Aorta (tissue), 5 donors: ENCODE data around the gene BRD4. TPM values are rescaled to one million over a fixed set of nuclear protein-coding genes. Genes with fewer than 3 reads are reported as not detected.

Experiments used
- ATAC-seq: fragments of 200-7000 bp; cut with Tn5 transposase; one replicate; pipeline ENCODE4 v1.9.1; 2022; ENCODE audit warnings: moderate library complexity; ENCODE audit not compliant: low FRiP score
- DNase-seq, 2 donors: peaks; one replicate each; pipeline ENCODE4 v3.0.0-alpha.2; 2020
- H3K27ac ChIP-seq, 2 donors: one replicate each; pipeline ENCODE4 v1.5.1; 2013; ENCODE audit warnings: low read length in 2 of 2, mild to moderate bottlenecking in 2 of 2, moderate library complexity in 2 of 2, control low read depth in 1 of 2, inconsistent platforms in 1 of 2, low read depth in 1 of 2
- H3K27me3 ChIP-seq, 2 donors: one replicate each; pipeline ENCODE4 v1.6.1; 2013; ENCODE audit warnings: control low read depth in 1 of 2, low read length in 1 of 2, mild to moderate bottlenecking in 1 of 2, moderate library complexity in 1 of 2; ENCODE audit not compliant: insufficient read depth in 2 of 2, control insufficient read depth in 1 of 2
- H3K36me3 ChIP-seq, 2 donors: one replicate each; pipeline ENCODE4 v1.6.1; 2013; ENCODE audit warnings: control low read depth in 1 of 2, low read length in 1 of 2, mild to moderate bottlenecking in 1 of 2; ENCODE audit not compliant: insufficient read depth in 2 of 2, control insufficient read depth in 1 of 2
- H3K4me1 ChIP-seq, 2 donors: one replicate each; pipeline ENCODE4 v1.6.1; 2013; ENCODE audit warnings: low read length in 2 of 2, control low read depth in 1 of 2, mild to moderate bottlenecking in 1 of 2, moderate library complexity in 1 of 2; ENCODE audit not compliant: insufficient read depth in 2 of 2, control insufficient read depth in 1 of 2
- H3K4me3 ChIP-seq, 2 donors: one replicate each; pipeline ENCODE4 v1.5.1; 2013; ENCODE audit warnings: low read length in 2 of 2, control low read depth in 1 of 2, mild to moderate bottlenecking in 1 of 2
- H3K9me3 ChIP-seq: one replicate; pipeline ENCODE4 v1.6.1; 2013; ENCODE audit warnings: mild to moderate bottlenecking, low read length; ENCODE audit not compliant: control insufficient read depth
- WGBS, 2 donors: extraction: QIAGEN DNeasy Blood & Tissue Kit; methylation state at CpG; one replicate each; pipeline ENCODE4 v1.1.7; 2013; 5-methylcytosine and 5-hydroxymethylcytosine counted together
- intact Hi-C, 2 donors: fragments of 100-400 bp; cut with DNase I; formaldehyde crosslinking; loops; one replicate each; pipeline versions ENCODE4 v1.14.2 to v1.15.0; 2022
- polyA plus RNA-seq, 2 donors: library from polyadenylated mRNA; stranded (reverse); fragments of 200-250 nt; gene quantifications; one replicate each; pipeline ENCODE4 v1.2.3, GENCODE V29; 2013
- total RNA-seq, 2 donors: library from RNA; stranded (reverse); fragmentation: NEBNext Ultra II Directional; extraction: Animal tissue kit (Norgen Biotek cat#: 25700); gene quantifications; one replicate each; pipeline ENCODE4 v1.2.1, GENCODE V29; 2021
- donor health status: healthy with polysubstance abuse.
- donor health status: Bipolar disorder and iron deficiency.
- donor health status: DM: no; HTN: no; CAD: no.
- donor health status: DM: no; HTN: no; CAD: no.
- donor health status: DM: yes; HTN: yes; CAD: no.

BRD4 gene
- total and polyA plus RNA-seq, 4 donors = 12.3 to 126 (median 86.6) TPM

GRCh38 chr19:15328312-15328711 lies 4.0 kb downstream of the BRD4 start:
- WGBS, 2 donors = 46 to 49% methylated on average over 10 of the region's 10 CpGs
- no peaks in the 10 kb centered on the region for H3K36me3 ChIP-seq
- H3K4me1 ChIP-seq = peaks cover 2 to 18% of the 10 kb centered on the region in 2 donors
- no peak overlapping the region for H3K27ac ChIP-seq
- H3K9me3 ChIP-seq = no peaks in the 10 kb centered on the region
- DNase-seq = no peak
- intact Hi-C loops = no loop called here
- H3K27me3 ChIP-seq = no peaks in the 10 kb centered on the region
- ATAC-seq = no peak
- no peak overlapping the region for H3K4me3 ChIP-seq

- peaks cover 2 to 29% of the 10 kb centered on the region in 2 donors for H3K4me1 ChIP-seq
- H3K27me3 ChIP-seq = no peaks in the 10 kb centered on the region
- no peaks in the 10 kb centered on the region for H3K36me3 ChIP-seq
- peak overlapping the region in 1 of 2 donors; percentile 61 for H3K27ac ChIP-seq
- WGBS, 2 donors = 5 to 7% methylated on average over 6 of the region's 6 CpGs
- peak in 1 of 2 donors; percentile 30 for DNase-seq
- H3K9me3 ChIP-seq = no peaks in the 10 kb centered on the region
- intact Hi-C loops = loop anchor here (5.0 kb wide), 1 partner anchor 43 kb away; no protein-coding TSS in a partner anchor
- H3K4me3 ChIP-seq = no peak overlapping the region
- peak; percentile 35 for ATAC-seq
Measured at GRCh38 chr19:15324791-15325519, 7.4 kb downstream of the BRD4 start.

GRCh38 chr19:15323496-15324235 lies 8.7 kb downstream of the BRD4 start:
- peak overlapping the region; percentile 39 to 71 for H3K27ac ChIP-seq

GRCh38 chr19:15321739-15322138 lies 10.6 kb downstream of the BRD4 start:
- H3K4me1 ChIP-seq = peaks cover 9 to 32% of the 10 kb centered on the region in 2 donors
- 62 to 78% methylated on average over 2 of the region's 2 CpGs for WGBS, 2 donors
- intact Hi-C loops = loop anchor here (5.0 kb wide), 1 partner anchor 39 kb away; no protein-coding TSS in a partner anchor
- no peak overlapping the region for H3K4me3 ChIP-seq
- ATAC-seq (no peak), DNase-seq (no peak)
- H3K9me3 ChIP-seq = no peaks in the 10 kb centered on the region
- no peaks in the 10 kb centered on the region for H3K27me3 ChIP-seq
- H3K36me3 ChIP-seq = no peaks in the 10 kb centered on the region
- peak overlapping the region in 1 of 2 donors; percentile 6 for H3K27ac ChIP-seq

More at GRCh38 chr19:15323496-15324235, 8.7 kb downstream of the BRD4 start:
- Histone ChIP-seq H3K4me1 (peaks cover 4 to 32% of the 10 kb centered on the region in 2 donors), H3K36me3 (no peaks in the 10 kb centered on the region), H3K4me3 (no peak overlapping the region), H3K27me3 (no peaks in the 10 kb centered on the region), H3K9me3 (no peaks in the 10 kb centered on the region)
- DNase-seq = peak; percentile 77 to 79
- intact Hi-C loops = loop anchor here (5.0 kb wide), 1 partner anchor 41 kb away; no protein-coding TSS in a partner anchor
- ATAC-seq = peak; percentile 61
- 6 to 9% methylated on average over 5 of the region's 5 CpGs for WGBS, 2 donors

- Histone ChIP-seq H3K4me3 (no peak overlapping the region), H3K27me3 (no peaks in the 10 kb centered on the region), H3K36me3 (no peaks in the 10 kb centered on the region), H3K27ac (peak overlapping the region in 1 of 2 donors; percentile 24), H3K4me1 (peaks cover 9 to 29% of the 10 kb centered on the region in 2 donors), H3K9me3 (no peaks in the 10 kb centered on the region)
- intact Hi-C loops = loop anchor here (5.0 kb wide), 1 partner anchor 38 kb away; no protein-coding TSS in a partner anchor
- 4 to 7% methylated on average over 4 of the region's 4 CpGs for WGBS, 2 donors
- DNase-seq (no peak), ATAC-seq (no peak)
Measured at GRCh38 chr19:15320116-15320515, 12.2 kb downstream of the BRD4 start.

GRCh38 chr19:15318241-15318691 lies 14.1 kb downstream of the BRD4 start:
- ATAC-seq = peak; percentile 49
- Histone ChIP-seq H3K27ac (peak overlapping the region in 1 of 2 donors; percentile 66), H3K9me3 (no peaks in the 10 kb centered on the region), H3K4me1 (peaks cover 7 to 19% of the 10 kb centered on the region in 2 donors), H3K27me3 (no peaks in the 10 kb centered on the region), H3K36me3 (no peaks in the 10 kb centered on the region), H3K4me3 (no peak overlapping the region)
- intact Hi-C loops = no loop called here
- WGBS, 2 donors = 5 to 7% methylated on average over 6 of the region's 6 CpGs
- DNase-seq = no peak

- H3K9me3 ChIP-seq = no peaks in the 10 kb centered on the region
- peak overlapping the region; percentile 12 to 20 for H3K27ac ChIP-seq
- 22 to 33% methylated on average over 3 of the region's 3 CpGs for WGBS, 2 donors
- peaks cover 7 to 19% of the 10 kb centered on the region in 2 donors for H3K4me1 ChIP-seq
- DNase-seq (no peak), ATAC-seq (no peak)
- no peaks in the 10 kb centered on the region for H3K27me3 ChIP-seq
- H3K36me3 ChIP-seq = no peaks in the 10 kb centered on the region
- no peak overlapping the region for H3K4me3 ChIP-seq
- intact Hi-C loops = no loop called here
Measured at GRCh38 chr19:15317392-15318071, 14.8 kb downstream of the BRD4 start.

- ATAC-seq (no peak), DNase-seq (no peak)
- H3K4me1 ChIP-seq = peaks cover 7 to 15% of the 10 kb centered on the region in 2 donors
- H3K27me3 ChIP-seq = no peaks in the 10 kb centered on the region
- intact Hi-C loops = no loop called here
- no peaks in the 10 kb centered on the region for H3K9me3 ChIP-seq
- no peak overlapping the region for H3K4me3 ChIP-seq
- H3K36me3 ChIP-seq = no peaks in the 10 kb centered on the region
- peak overlapping the region in 1 of 2 donors; percentile 74 for H3K27ac ChIP-seq
- WGBS, 2 donors = 40 to 49% methylated on average over 2 of the region's 2 CpGs
Measured at GRCh38 chr19:15316498-15316897, 15.8 kb downstream of the BRD4 start.
